LHCN-M2 (cell line): ENCODE results near the gene SMOC2. TPM values are rescaled to one million over a fixed set of nuclear protein-coding genes. Genes with fewer than 3 reads are reported as not detected.
"Not testable (repeated sequence)": the region's sequence is repeated elsewhere in the genome, so short reads cannot be mapped to it uniquely, and the experiment has no call there.

Experiments used
- DNase-seq: peaks from one replicate; pipeline ENCODE4 v3.0.0-alpha.2; 2012; ENCODE audit warnings: low read depth
- total RNA-seq: library from RNA; depleted of rRNA; stranded (reverse); fragments of >200 nt; gene quantifications from 2 replicates; pipeline ENCODE4 v1.2.3, GENCODE V29; 2014

Gene SMOC2
- total RNA-seq, 1 experiment from 2014 or later: not detected

- no peak for DNase-seq
Observed at GRCh38 chr6:168600381-168600780, 159.4 kb downstream of the SMOC2 start.

GRCh38 chr6:168601111-168601510 is 160.1 kb downstream of the SMOC2 start:
- DNase-seq: no peak

DNA sequence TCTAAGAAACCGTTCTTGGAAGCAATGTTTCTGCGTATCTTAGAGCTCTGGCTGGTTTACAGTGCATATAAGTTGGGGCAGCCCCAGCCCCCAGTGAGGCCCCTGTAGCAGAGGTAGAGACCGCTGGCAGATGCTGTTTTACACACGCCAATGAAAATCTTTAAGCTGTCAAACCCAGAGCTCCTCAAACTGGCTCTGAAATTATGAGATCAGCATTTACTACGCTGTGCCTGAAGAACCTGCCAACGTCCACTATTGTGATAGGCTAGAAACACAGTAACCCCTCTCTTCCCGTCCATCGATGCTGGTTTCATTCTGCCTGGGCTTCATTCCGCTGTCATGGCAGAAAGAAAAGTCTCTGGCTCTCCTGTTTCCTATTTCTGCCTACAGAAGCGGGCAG is 160.6 kb downstream of the SMOC2 start:
- DNase-seq: no peak

GRCh38 chr6:168602576-168602975 is 161.6 kb downstream of the SMOC2 start:
- DNase-seq: no peak

GRCh38 chr6:168603234-168603633 is 162.2 kb downstream of the SMOC2 start:
- no peak for DNase-seq

GRCh38 chr6:168605964-168606363 is 165.0 kb downstream of the SMOC2 start:
- no peak for DNase-seq

- DNase-seq: no peak
Observed at GRCh38 chr6:168606722-168607121, 165.7 kb downstream of the SMOC2 start.

- no peak for DNase-seq
Observed at GRCh38 chr6:168607272-168608112, 166.5 kb downstream of the SMOC2 start.

- DNase-seq: no peak
Observed at GRCh38 chr6:168608113-168608400, 167.1 kb downstream of the SMOC2 start.

GRCh38 chr6:168609026-168609685 is 168.2 kb downstream of the SMOC2 start:
- no peak for DNase-seq

- no peak for DNase-seq
Observed at GRCh38 chr6:168609914-168610490, 169.0 kb downstream of the SMOC2 start.

DNA sequence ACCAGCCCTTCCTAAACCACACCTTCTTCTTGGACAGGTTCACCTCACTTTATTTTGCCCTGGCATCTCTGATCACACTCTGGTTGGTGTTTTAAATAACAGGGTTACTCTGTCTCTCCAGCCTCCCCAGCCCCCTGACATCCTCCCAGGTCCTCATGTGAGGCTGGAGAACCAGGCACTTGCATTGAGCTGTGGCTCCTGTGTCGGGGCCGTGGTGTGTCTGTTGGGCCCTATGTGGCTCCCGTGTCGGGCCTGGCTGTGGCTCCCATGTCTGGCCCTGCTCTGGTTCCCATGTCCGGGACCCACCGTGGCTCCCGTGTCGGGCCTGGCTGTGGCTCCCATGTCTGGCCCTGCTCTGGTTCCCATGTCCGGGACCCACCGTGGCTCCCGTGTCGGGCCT is 170.0 kb downstream of the SMOC2 start:
- not testable (repeated sequence) for DNase-seq

DNA sequence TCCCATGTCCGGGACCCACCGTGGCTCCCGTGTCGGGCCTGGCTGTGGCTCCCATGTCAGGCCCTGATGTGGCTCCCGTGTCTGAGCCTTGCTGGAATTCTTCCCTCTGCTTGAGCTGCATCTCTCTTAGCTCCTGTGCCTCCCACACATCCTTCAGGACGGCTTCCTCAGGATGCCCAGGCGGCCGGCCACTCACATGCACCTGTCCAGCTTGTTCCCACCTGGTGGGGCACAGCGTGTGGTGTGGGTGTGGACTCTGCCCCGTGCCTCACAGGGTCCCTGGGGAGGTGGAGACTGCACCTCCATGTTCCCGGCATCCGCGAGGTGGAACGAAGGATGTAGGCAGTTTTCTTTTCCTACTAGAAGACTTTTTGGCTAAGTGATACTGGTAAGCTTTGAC is 170.7 kb downstream of the SMOC2 start:
- DNase-seq: no peak

GRCh38 chr6:168612586-168612985 is 171.6 kb downstream of the SMOC2 start:
- no peak for DNase-seq

DNA sequence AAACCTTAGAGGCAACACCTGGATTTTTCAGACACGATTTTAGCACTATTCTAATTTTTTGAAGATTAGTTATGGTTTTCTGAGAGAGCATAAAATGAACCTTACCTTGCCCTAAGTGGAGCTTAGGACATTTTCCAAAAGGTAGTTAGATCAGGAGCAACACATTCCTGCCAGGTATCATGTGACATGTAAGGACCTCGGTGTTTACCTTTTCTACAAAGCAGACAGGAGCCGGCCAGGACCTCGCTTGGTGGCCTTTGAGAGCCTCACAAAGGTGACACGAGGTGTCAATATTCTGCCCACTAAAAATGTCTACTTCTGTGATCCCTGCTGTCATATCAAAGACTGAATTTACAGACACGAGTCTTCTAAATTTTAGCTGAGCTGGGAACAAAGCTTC is 174.9 kb downstream of the SMOC2 start:
- DNase-seq: no peak

DNA sequence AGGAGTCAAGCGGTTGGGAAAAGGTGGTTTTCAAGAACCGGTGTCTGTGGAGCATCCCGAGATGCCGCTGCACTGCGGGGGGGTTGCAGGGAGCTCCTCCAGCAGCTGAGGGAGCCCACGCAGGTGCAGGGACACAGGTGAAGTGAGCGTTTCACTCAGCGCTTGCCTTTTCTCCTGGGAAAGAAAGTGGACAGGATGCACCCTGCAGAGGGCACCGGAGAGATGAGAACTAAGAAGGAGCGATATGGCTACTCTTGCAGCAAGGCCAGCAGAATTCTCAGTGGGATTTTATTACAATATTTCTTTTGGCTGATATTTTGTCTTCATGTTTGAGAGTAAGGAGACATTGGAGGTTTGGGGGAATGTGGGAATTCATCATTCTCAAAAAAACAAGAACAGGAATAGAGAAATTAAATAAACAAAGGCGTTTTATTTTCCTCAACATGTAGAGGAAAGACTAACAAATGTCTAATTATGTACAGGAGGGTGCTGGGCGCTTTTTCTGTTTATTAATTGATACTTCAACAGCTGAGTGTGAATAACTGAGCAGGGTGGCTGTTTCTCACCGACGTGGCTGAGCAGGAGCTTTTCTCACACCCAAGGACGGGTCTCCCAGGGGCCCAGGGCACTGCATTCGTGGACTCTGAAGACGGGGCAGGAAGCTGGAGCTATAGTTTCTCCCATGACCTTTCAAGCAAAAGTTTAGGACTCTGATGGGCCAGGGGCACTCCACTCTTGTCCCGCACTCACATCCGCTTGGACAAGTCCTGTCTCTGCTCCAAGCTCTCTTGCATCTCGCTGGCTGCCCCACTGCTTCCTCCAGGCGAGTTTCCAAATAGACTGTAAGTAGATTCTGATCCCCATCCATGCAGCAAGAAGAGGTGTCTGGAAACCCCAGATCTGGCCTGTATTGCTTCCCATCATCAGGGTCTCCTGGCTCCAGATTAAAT is 176.1 kb downstream of the SMOC2 start:
- DNase-seq: no peak

GRCh38 chr6:168618546-168619315 is 177.7 kb downstream of the SMOC2 start:
- no peak for DNase-seq

GRCh38 chr6:168619560-168620314 is 178.8 kb downstream of the SMOC2 start:
- DNase-seq: no peak

DNA sequence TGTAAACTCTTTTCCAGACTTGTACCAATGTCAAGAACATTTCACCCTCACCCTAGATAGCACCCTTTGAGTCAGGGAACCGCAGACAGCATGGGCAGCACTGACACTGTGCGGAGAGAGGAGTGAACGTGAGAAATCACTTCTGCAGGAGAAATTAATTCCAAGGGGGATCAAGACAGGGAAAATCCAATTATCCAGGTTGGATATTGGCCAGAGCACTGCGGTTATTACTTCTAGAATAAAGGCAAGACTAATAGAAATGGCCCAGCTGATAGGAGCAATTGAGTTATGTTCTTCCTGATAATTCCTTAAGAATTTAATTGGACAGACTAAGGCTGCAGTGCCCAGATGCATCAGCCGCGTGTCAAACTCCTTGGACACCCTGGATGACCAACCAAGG is 179.6 kb downstream of the SMOC2 start:
- no peak for DNase-seq

- no peak for DNase-seq
Observed at GRCh38 chr6:168623736-168624135, 182.8 kb downstream of the SMOC2 start.
